Measurements from ENCODE around the gene MTA1. TPM values are rescaled to one million over a fixed set of nuclear protein-coding genes. Genes with fewer than 3 reads are reported as not detected.

Gene MTA1
- total and polyA plus RNA-seq, 2 experiments from 2014 or later: 110 to 208 TPM

GRCh38 chr14:105452963-105453362 is 33.3 kb downstream of the MTA1 start:
- Histone ChIP-seq H3K4me3 (no peak overlapping the region), H3K9me3 (ENCODE audit: low read depth) (no peaks in the 10 kb centered on the region), H3K27ac (peak overlapping the region; percentile 49), H3K36me3 (peaks cover 13% of the 10 kb centered on the region), H3K4me1 (ENCODE audit: low read depth) (peaks cover 6% of the 10 kb centered on the region), H3K27me3 (no peaks in the 10 kb centered on the region)
- TF ChIP-seq, protein P1, sequence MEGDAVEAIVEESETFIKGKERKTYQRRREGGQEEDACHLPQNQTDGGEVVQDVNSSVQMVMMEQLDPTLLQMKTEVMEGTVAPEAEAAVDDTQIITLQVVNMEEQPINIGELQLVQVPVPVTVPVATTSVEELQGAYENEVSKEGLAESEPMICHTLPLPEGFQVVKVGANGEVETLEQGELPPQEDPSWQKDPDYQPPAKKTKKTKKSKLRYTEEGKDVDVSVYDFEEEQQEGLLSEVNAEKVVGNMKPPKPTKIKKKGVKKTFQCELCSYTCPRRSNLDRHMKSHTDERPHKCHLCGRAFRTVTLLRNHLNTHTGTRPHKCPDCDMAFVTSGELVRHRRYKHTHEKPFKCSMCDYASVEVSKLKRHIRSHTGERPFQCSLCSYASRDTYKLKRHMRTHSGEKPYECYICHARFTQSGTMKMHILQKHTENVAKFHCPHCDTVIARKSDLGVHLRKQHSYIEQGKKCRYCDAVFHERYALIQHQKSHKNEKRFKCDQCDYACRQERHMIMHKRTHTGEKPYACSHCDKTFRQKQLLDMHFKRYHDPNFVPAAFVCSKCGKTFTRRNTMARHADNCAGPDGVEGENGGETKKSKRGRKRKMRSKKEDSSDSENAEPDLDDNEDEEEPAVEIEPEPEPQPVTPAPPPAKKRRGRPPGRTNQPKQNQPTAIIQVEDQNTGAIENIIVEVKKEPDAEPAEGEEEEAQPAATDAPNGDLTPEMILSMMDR (IDR thresholded peaks at IDR 0.05; ENCODE audit: low read depth, low read length): no peak
- no peak for DNase-seq (ENCODE audit: low read depth in 1 of 2, low spot score in 1 of 2)

DNA sequence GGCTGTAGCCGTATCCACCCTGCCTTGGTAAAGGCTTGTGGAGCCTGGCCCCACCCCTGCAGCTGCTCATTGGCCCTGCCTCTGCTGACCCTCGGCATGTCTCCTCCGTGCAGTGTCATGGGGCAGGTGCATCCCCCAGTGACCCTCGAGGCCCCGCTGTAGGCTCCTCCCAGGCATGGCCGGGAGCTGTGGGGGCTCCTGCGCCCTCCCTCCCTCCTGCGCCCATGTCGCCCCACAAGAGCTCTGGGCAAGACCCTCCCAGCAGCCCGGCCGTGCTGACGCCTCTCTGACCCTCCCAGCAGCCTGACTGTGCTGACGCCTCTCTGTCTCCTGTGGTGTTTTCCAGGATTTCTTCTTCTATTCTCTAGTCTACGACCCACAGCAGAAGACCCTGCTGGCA is 34.2 kb downstream of the MTA1 start:
- no peak for DNase-seq (ENCODE audit: low read depth in 1 of 2, low spot score in 1 of 2)
- Histone ChIP-seq H3K4me3 (no peak overlapping the region), H3K9me3 (ENCODE audit: low read depth) (no peaks in the 10 kb centered on the region), H3K27me3 (no peaks in the 10 kb centered on the region), H3K27ac (no peak overlapping the region), H3K4me1 (ENCODE audit: low read depth) (no peaks in the 10 kb centered on the region), H3K36me3 (peaks cover 13% of the 10 kb centered on the region)
- TF ChIP-seq, protein P1 (IDR thresholded peaks at IDR 0.05; ENCODE audit: low read depth, low read length): no peak

DNA sequence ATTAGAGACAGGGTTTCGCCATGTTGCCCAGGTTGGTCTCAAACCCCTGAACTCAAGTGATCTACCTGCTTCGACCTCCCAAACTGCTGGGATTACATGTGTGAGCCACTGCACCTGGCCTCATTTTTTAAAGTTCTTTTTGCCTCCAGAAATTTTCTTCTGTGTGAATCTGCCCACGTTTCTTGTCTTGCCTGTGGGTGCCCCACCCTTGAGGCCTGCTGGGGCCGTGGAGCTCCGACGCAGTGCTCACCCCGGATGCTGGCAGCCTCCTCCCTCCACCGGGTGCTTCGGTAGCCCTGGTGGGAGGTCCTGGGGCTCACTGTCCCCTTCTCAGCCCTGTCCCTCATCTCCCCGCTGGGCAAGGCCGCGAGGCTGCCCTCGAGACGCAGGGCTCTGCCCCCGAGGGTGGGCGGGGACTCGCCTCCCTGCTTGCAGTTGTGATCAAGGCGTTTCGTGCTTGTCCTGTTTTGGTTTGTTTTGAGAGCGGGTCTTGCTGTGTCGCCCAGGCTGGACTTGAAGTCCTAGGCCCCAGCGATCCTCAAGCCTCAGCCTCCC is 35.5 kb downstream of the MTA1 start:
- Histone ChIP-seq H3K27me3 (no peaks in the 10 kb centered on the region), H3K4me3 (no peak overlapping the region), H3K36me3 (peaks cover 13% of the 10 kb centered on the region), H3K27ac (no peak overlapping the region), H3K4me1 (ENCODE audit: low read depth) (no peaks in the 10 kb centered on the region), H3K9me3 (ENCODE audit: low read depth) (no peaks in the 10 kb centered on the region)
- no peak for DNase-seq (ENCODE audit: low read depth in 1 of 2, low spot score in 1 of 2)
- TF ChIP-seq, protein P1 (IDR thresholded peaks at IDR 0.05; ENCODE audit: low read depth, low read length): no peak

DNA sequence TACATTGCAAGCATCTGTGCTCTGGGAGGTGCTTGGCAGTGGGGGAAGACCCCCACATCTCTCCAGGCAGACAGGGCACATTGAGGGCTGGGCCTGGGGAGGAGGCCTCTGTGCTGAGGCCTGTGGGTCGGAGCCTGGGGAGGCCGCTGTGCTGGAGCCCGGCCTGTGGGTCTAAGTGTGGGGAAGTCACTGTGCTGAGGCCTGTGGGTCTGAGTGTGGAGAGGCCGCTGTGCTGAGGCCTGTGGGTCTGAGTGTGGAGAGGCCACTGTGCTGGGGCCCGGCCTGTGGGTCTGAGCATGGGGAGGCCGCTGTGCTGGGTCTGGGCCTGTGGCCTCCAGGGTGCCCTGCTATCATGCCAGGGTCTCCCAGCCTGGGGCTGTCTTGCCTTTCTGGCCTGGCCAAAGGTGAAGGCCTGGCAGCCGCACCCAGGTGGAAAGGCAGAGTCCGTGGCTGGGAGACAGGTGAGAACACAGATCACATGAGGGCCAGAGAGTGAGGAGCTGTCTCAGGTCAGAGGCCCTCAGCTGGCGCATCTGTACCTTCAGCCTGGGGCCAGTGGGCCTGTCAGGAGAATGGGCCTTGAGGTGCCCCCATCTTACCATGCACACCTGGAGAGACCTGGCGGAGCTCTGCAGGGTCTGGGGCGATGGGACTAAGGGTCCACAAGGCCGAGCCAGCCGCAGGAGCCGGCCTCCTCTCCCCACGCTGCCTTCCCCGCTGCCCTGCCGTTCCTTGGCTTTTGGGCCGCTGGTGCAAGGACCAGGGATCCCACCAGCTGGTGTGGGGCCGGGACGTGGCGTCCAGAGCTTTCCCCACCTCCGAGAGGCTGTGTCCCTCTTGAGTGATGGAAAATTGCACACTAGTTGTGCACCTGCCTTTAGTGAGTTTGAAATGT is 36.4 kb downstream of the MTA1 start:
- H3K36me3 ChIP-seq: peaks cover 13% of the 10 kb centered on the region
- H3K9me3 ChIP-seq (ENCODE audit: low read depth): no peaks in the 10 kb centered on the region
- H3K4me3 ChIP-seq: no peak overlapping the region
- H3K27ac ChIP-seq: peak overlapping the region; percentile 62
- no peaks in the 10 kb centered on the region for H3K4me1 ChIP-seq (ENCODE audit: low read depth)
- TF ChIP-seq, protein P1 (IDR thresholded peaks at IDR 0.05; ENCODE audit: low read depth, low read length): no peak
- H3K27me3 ChIP-seq: no peaks in the 10 kb centered on the region
- no peak for DNase-seq (ENCODE audit: low read depth in 1 of 2, low spot score in 1 of 2)

DNA sequence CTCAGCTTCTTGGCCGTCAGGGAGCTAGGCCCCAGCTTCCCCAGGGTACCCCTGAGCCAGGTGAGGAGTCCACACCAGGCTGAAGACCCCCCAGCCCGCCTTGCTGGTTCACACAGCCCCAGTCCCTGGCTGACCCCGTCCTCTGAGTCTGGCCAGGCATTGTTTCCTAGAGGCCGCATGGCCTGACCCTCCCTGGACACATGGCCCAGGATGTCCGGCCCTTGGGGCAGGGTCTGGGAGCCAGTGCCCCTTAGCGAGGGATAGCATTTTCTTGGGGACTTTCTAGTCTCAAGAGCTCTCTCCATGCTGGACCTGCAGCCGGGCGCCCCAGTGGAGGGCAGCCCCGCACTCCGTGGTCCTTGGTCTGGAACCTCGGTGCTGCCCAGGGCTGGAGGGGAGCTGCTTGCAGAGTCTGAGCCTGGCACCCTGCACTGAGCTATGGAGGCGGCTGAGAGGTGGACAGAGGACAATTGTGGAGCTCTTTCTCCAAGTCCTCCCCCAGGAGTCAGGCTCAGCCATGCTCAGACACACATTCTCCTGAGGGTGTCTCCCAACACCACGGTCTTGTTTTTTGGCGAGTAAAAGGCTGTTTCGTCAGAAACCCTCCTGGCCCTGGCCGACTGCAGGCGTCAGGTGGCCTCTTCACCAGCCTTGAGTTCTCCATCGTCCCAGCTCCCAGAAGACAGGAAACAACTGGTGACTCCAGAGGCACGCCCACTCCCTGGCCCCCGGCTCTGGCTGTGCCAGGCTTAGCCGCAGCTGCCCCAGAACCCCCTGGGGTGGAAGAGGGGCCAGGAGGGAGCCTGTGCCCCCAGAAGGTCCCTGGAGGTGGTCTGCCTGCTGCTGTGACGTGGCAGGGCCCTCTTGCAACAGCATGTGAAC is 37.4 kb downstream of the MTA1 start:
- Histone ChIP-seq H3K36me3 (peaks cover 13% of the 10 kb centered on the region), H3K9me3 (ENCODE audit: low read depth) (no peaks in the 10 kb centered on the region), H3K4me3 (no peak overlapping the region), H3K4me1 (ENCODE audit: low read depth) (no peaks in the 10 kb centered on the region), H3K27ac (peak overlapping the region; percentile 62), H3K27me3 (no peaks in the 10 kb centered on the region)
- TF ChIP-seq, protein P1 (IDR thresholded peaks at IDR 0.05; ENCODE audit: low read depth, low read length): no peak
- DNase-seq (ENCODE audit: low read depth in 1 of 2, low spot score in 1 of 2): no peak

All from cardiac muscle cell (in vitro differentiated cells and primary cell).